Measurements from ENCODE around the gene ZNRD2. TPM values are rescaled to one million over a fixed set of nuclear protein-coding genes. Genes with fewer than 3 reads are reported as not detected.

Gene ZNRD2
- total RNA-seq, 1 experiment from 2014 or later = 66.8 TPM

DNA sequence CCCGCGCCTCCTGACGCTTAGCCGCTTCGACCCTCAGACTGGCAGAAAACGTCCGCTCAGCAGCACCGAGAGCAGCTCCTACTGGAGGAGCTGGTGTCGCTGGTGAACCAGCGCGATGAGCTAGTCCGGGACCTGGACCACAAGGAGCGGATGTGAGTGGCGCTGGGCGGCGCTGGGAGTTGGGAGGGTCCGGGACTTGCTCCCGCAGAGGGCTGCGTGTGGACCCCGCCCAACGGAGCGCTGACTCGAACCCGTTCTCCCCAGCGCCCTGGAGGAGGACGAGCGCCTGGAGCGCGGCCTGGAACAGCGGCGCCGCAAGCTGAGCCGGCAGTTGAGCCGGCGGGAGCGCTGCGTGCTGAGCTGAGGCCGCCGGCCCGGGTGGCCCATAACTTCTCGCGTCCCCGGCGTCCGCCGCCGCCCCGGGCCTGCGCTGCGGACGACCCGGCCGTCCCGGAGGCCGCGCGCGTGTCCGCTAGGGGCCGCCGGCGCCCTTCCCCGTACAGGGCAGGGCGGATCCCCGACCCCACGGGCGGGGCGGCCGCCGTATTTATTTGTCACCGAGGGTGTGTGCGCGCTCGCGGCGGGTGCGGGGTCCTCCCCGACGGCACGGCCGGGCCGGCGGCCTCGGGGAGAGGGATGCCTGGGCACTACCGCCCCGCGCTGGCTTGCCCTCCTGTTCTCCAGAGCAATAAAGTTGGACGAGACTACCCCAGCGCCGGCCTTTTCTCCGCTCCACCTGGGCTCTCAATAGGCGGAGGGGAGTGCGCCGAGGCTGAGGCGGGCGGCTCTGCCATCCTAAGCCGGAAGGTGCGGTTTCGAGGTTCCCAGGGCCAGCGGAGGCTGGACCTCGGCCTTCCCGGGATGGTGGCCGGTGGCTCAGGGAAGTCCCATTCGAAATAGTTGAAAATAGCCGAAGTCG lies 21.9 kb downstream of the ZNRD2 start (continued):
- TF ChIP-seq ATF3 (IDR thresholded peaks at IDR 0.05) (no peak), SIN3A (IDR thresholded peaks at IDR 0.05; ENCODE audit: low read depth) (no peak), EZH2 (IDR thresholded peaks at IDR 0.05) (no peak), EZH2phosphoT487 (IDR thresholded peaks at IDR 0.05; ENCODE audit: borderline replicate concordance) (no peak), SP1 (IDR thresholded peaks at IDR 0.05; ENCODE audit: low read depth) (no peak), CBX3 (IDR thresholded peaks at IDR 0.05; ENCODE audit: low read depth) (no peak), YY1 (IDR thresholded peaks at IDR 0.05; ENCODE audit: extremely low read depth, insufficient replicate concordance, low read depth, low read length) (no peak)

- H3K79me2 ChIP-seq (ENCODE audit: insufficient read depth, low read length) = no peaks in the 10 kb centered on the region
- H3K9me2 ChIP-seq (ENCODE audit: insufficient read depth) = no peaks in the 10 kb centered on the region
- H3K9me3 ChIP-seq (ENCODE audit: control insufficient read depth in 1 of 2, insufficient read depth in 1 of 2, low read depth in 1 of 2, low read length in 2 of 2) = no peaks in the 10 kb centered on the region
- H3K27me3 ChIP-seq (ENCODE audit: insufficient read depth, low read length) = no peaks in the 10 kb centered on the region
- ATAC-seq = no peak
- peaks cover 20 to 28% of the 10 kb centered on the region in 2 experiments for H3K4me1 ChIP-seq (ENCODE audit: control insufficient read depth in 1 of 2, insufficient read depth in 2 of 2, low read length in 2 of 2)
- BruUV-seq (replicated peaks) = no TSS peak
- H3K27ac ChIP-seq (ENCODE audit: low read depth, low read length) = peak overlapping the region; percentile 26; the same call in 1 of the 2 replicates
- H3K4me3 ChIP-seq (replicated peaks in 1 of 2; ENCODE audit: low read depth in 1 of 2, low read length in 2 of 2) = no peak overlapping the region
- no peaks in the 10 kb centered on the region for H4K20me1 ChIP-seq (ENCODE audit: insufficient read depth)
- CTCF ChIA-PET = interaction anchor here (1.1 to 3.5 kb wide), 11 partner anchors 8 to 52 kb away, joined by 3 to 28 read pairs (median 10); partner anchors contain the start of genes EHBP1L1, FAM89B and PCNX3
- H3K36me3 ChIP-seq (ENCODE audit: control insufficient read depth in 1 of 2, insufficient read depth in 2 of 2, low read length in 2 of 2) = peaks cover 0 to under 1% of the 10 kb centered on the region in 2 experiments; a peak in 1 of 4 replicates
- POLR2A ChIA-PET = no interaction called here
- no peak overlapping the region for H3K4me2 ChIP-seq (ENCODE audit: low read length)
- TF ChIP-seq TCF7L2 (IDR thresholded peaks at IDR 0.05; ENCODE audit: borderline replicate concordance, extremely low read depth, insufficient read depth, insufficient read length) (no peak), FOSL1 (IDR thresholded peaks at IDR 0.05; ENCODE audit: low read depth) (no peak), EZH2phosphoT487 (IDR thresholded peaks at IDR 0.05; ENCODE audit: borderline replicate concordance) (no peak), CEBPB (IDR thresholded peaks at IDR 0.05; ENCODE audit: low read depth) (no peak), SIN3A (IDR thresholded peaks at IDR 0.05; ENCODE audit: low read depth) (no peak), ELF1 (IDR thresholded peaks at IDR 0.05; ENCODE audit: borderline replicate concordance, low read depth) (no peak), YY1 (IDR thresholded peaks at IDR 0.05; ENCODE audit: extremely low read depth, insufficient replicate concordance, low read depth, low read length) (no peak), ZNF274 (IDR thresholded peaks at IDR 0.05; ENCODE audit: low read depth, low read length) (no peak), MAX (IDR thresholded peaks at IDR 0.05) (no peak)
- no peak overlapping the region for H2AFZ ChIP-seq (ENCODE audit: low read depth, low read length, poor library complexity, severe bottlenecking)
- RAD21 ChIA-PET (ENCODE audit: low non-redundant PET in 1 of 2, low total read pairs in 2 of 2, uncharacterized antibody in 2 of 2, unreplicated experiment in 2 of 2) = no interaction called here
- no peak for DNase-seq (ENCODE audit: low read depth, low spot score)
- intact Hi-C loops (cut with micrococcal nuclease) = no loop called here
- H3K9ac ChIP-seq (ENCODE audit: low read length) = no peak overlapping the region
These were observed 22.7 kb downstream of the ZNRD2 start for GRCh38 chr11:65592858-65593517.
